ENCODE measurements around the gene THSD7B. TPM values are rescaled to one million over a fixed set of nuclear protein-coding genes. Genes with fewer than 3 reads are reported as not detected.

THSD7B gene
- total RNA-seq, 2 donors from 2014 or later, result 0.95 to 12.7 TPM

DNA sequence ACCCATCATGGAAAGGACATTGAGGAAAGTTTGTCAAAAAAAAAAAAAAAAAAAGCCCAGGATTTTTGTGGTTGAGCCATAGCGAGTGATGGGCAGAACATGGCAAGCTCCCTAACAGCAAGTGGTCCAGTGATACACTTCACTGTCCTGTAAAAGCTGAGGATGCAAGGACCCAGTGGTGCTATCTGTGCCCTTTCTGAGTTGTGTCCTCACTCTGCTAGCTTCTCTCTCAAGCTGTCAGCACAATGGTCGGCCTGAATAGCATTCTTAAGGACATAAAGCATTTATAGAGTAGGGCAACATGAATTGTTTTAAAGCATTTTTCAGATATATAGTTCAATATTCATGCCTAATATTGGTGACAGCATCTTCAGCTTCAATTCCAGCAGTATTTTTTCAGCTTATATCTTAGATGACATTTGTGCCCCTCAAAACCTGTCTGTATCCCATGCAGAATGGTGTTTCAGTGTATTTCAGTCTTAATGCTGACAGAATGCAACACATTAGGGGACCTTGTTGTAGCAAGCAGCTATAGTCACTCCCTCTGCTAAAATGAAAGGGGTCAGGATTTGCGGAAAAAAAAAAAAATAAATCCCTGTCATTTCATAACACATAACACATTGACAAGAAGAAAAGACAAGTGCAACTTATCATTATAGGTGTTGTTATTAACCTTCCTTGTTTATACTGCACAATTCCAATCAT, 496.7 kb downstream of the THSD7B start:
- ATAC-seq (ENCODE audit: insufficient number of reproducible peaks, low FRiP score, low read depth) (no peak), DNase-seq (ENCODE audit: low spot score) (no peak)
- H3K27ac ChIP-seq, result no peak overlapping the region
- TF ChIP-seq, protein P1, sequence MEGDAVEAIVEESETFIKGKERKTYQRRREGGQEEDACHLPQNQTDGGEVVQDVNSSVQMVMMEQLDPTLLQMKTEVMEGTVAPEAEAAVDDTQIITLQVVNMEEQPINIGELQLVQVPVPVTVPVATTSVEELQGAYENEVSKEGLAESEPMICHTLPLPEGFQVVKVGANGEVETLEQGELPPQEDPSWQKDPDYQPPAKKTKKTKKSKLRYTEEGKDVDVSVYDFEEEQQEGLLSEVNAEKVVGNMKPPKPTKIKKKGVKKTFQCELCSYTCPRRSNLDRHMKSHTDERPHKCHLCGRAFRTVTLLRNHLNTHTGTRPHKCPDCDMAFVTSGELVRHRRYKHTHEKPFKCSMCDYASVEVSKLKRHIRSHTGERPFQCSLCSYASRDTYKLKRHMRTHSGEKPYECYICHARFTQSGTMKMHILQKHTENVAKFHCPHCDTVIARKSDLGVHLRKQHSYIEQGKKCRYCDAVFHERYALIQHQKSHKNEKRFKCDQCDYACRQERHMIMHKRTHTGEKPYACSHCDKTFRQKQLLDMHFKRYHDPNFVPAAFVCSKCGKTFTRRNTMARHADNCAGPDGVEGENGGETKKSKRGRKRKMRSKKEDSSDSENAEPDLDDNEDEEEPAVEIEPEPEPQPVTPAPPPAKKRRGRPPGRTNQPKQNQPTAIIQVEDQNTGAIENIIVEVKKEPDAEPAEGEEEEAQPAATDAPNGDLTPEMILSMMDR (IDR thresholded peaks at IDR 0.05), result no peak
- H3K4me1 ChIP-seq (ENCODE audit: control insufficient read depth in 1 of 2, low read depth in 2 of 2), result no peaks in the 10 kb centered on the region
- no peaks in the 10 kb centered on the region for H3K36me3 ChIP-seq
- H3K27me3 ChIP-seq (replicated peaks; ENCODE audit: insufficient read depth), result no peaks in the 10 kb centered on the region
- H3K9me3 ChIP-seq, result no peaks in the 10 kb centered on the region
- H3K4me3 ChIP-seq, result no peak overlapping the region

DNA sequence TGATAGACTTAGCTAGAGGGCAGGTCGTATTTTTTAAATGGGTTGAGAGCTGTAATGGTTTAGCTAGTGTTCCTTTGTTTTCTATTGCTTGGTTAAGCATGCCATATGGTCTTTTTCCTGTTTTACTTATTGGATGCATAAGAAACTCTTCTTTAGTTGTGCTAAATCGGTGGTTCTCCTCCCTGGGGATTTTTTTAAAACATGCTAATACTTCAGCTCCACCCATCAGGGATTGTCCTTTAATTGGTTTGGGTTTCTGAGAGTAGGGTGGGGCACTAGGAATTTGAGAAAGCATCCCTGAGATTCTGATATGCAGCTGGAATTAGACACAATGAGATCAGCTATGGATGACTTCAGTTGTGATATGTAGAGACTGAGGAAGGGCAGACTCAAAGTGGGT, 497.2 kb downstream of the THSD7B start:
- TF ChIP-seq, protein P1 (IDR thresholded peaks at IDR 0.05), result no peak

DNA sequence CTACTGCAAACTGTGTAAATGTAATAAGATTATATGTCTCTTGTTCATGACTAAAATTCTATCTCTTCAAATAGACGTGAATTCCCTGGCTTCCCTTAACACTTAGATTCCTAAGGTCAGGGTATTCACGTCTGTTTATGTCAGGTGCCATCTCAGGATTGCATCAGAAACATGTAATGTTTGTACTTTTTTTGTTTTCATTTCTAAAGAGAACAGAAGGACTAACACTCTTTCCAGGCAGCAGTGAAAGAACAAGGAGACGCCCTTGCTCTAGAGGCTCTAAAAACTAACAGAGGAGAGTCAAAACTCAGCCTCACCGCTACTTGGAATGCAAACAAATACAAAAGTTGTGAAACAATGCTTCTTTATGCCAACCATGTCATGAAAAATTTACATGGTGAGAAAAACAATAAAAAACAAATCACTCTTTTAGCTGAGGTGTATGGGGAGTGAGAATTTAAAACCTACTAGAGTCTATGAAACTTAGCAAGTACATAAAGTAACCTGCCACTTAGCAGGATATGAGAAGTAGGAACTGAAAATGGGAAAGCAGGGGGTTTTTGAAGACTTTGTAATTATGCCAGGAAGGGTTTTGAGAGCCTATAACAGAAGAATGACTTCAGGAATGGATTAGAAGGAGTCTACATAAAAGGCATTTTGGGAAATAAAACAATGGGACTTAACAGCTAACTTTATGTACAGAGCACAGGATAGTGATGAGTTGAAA, 522.7 kb downstream of the THSD7B start:
- Histone ChIP-seq H3K4me1 (ENCODE audit: control insufficient read depth in 1 of 2, low read depth in 2 of 2) (no peaks in the 10 kb centered on the region), H3K36me3 (no peaks in the 10 kb centered on the region), H3K9me3 (no peaks in the 10 kb centered on the region), H3K4me3 (no peak overlapping the region), H3K27ac (no peak overlapping the region), H3K27me3 (replicated peaks; ENCODE audit: insufficient read depth) (no peaks in the 10 kb centered on the region)
- DNase-seq (ENCODE audit: low spot score) (no peak), ATAC-seq (ENCODE audit: insufficient number of reproducible peaks, low FRiP score, low read depth) (no peak)
- TF ChIP-seq, protein P1 (IDR thresholded peaks at IDR 0.05), result no peak

More for the DNA sequence above, 497.2 kb downstream of the THSD7B start:
- Histone ChIP-seq H3K27me3 (replicated peaks; ENCODE audit: insufficient read depth) (no peaks in the 10 kb centered on the region), H3K4me3 (no peak overlapping the region), H3K9me3 (no peaks in the 10 kb centered on the region), H3K36me3 (no peaks in the 10 kb centered on the region), H3K27ac (no peak overlapping the region), H3K4me1 (ENCODE audit: control insufficient read depth in 1 of 2, low read depth in 2 of 2) (no peaks in the 10 kb centered on the region)
- DNase-seq (ENCODE audit: low spot score) (no peak), ATAC-seq (ENCODE audit: insufficient number of reproducible peaks, low FRiP score, low read depth) (no peak)

DNA sequence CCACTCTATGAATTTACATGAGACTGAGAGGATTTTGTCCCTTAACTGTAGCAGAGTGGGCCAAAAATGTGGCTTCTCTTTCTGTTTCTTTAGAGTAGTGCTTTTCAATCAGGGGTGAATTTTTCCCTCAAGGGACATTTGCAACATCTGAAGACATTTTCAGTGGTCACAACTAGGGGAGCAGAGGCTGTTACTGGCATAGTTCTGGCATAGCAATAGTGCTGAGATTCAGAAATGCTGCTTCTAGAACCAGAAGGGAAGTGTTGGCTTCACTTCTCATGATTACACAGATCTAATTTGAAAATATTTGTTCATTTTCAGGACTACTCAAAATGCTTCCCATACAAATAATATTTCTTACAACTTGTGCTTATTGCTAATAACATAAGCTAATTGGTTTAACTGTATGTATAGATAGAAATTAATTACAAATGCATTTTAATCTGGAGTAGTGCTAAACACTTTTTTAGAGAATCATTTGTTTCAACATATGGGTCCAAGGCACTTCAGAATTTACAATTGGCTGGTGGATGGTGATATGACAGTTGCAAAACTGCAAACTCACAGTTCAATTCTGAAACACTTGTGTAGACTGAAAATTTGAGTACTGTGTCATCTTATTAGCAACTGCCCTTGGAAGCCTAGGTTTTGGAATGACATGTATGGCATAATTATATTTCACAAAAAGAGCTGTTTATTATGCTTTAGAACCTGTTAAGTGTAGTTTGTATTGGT, 526.7 kb downstream of the THSD7B start:
- Histone ChIP-seq H3K27ac (no peak overlapping the region), H3K4me3 (no peak overlapping the region), H3K4me1 (ENCODE audit: control insufficient read depth in 1 of 2, low read depth in 2 of 2) (no peaks in the 10 kb centered on the region), H3K9me3 (no peaks in the 10 kb centered on the region), H3K27me3 (replicated peaks; ENCODE audit: insufficient read depth) (no peaks in the 10 kb centered on the region), H3K36me3 (no peaks in the 10 kb centered on the region)
- TF ChIP-seq, protein P1 (IDR thresholded peaks at IDR 0.05), result no peak
- ATAC-seq (ENCODE audit: insufficient number of reproducible peaks, low FRiP score, low read depth), result no peak
- no peak for DNase-seq (ENCODE audit: low spot score)

DNA sequence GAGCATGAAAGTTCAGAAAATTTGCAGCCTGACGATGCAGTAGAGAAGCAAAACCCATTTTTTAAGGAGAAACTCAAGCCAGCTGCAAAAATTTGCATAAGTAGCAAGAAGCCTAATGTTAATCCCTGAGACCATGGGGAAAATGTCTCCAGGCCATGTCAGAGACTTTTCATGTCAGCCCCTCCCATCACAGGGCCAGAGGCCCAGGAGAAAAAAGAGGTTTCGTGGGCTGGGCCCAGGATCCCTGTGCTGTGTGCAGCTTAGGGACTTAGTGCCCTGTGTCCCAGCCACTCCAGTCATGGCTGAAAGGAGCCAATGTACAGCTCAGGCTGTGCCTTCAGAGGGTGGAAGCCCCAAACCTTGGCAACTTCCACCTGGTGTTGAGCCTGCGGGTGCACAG, 533.0 kb downstream of the THSD7B start:
- TF ChIP-seq, protein P1 (IDR thresholded peaks at IDR 0.05), result no peak
- no peaks in the 10 kb centered on the region for H3K4me1 ChIP-seq (ENCODE audit: control insufficient read depth in 1 of 2, low read depth in 2 of 2)
- H3K27me3 ChIP-seq (replicated peaks; ENCODE audit: insufficient read depth), result no peaks in the 10 kb centered on the region
- H3K36me3 ChIP-seq, result no peaks in the 10 kb centered on the region
- ATAC-seq (ENCODE audit: insufficient number of reproducible peaks, low FRiP score, low read depth) (no peak), DNase-seq (ENCODE audit: low spot score) (no peak)
- H3K27ac ChIP-seq, result no peak overlapping the region
- no peak overlapping the region for H3K4me3 ChIP-seq
- H3K9me3 ChIP-seq, result no peaks in the 10 kb centered on the region
